Mesendoderm (in vitro differentiated cells): Measurements from ENCODE around the gene USP17L26.
"Not testable (repeated sequence)": the region's sequence is repeated elsewhere in the genome, so short reads cannot be mapped to it uniquely, and the experiment has no call there.

ENCODE experiments used
- DNase-seq: peaks from one replicate; pipeline ENCODE4 v3.0.0; 2013
- H2AK5ac ChIP-seq: 2 replicates; pipeline ENCODE4 v1.6.1; 2013; ENCODE audit warnings: low read length, inconsistent platforms
- H2BK120ac ChIP-seq: 2 replicates; pipeline ENCODE4 v1.6.1; 2013; ENCODE audit warnings: low read depth, mild to moderate bottlenecking, low read length, moderate library complexity, mixed read lengths
- H2BK15ac ChIP-seq: replicated peaks from 2 replicates; pipeline ENCODE4 v1.6.1; 2013; ENCODE audit warnings: low read depth, mild to moderate bottlenecking, moderate library complexity
- H2BK5ac ChIP-seq: 2 replicates; pipeline ENCODE4 v1.6.1; 2013; ENCODE audit warnings: low read length, inconsistent platforms
- H3K18ac ChIP-seq: 2 replicates; pipeline ENCODE4 v1.6.1; 2013; ENCODE audit warnings: mild to moderate bottlenecking, low read length, mixed read lengths
- H3K23ac ChIP-seq: one replicate; pipeline ENCODE4 v1.6.1; 2013; ENCODE audit warnings: low read length
- H3K27ac ChIP-seq: 2 replicates; pipeline ENCODE4 v1.5.1; 2013; ENCODE audit warnings: low read depth, mild to moderate bottlenecking, inconsistent platforms, low read length, moderate library complexity
- H3K27me3 ChIP-seq: 2 replicates; pipeline ENCODE4 v1.6.1; 2013; ENCODE audit warnings: low read length, control low read depth, mild to moderate bottlenecking, inconsistent platforms; ENCODE audit not compliant: insufficient read depth, poor library complexity
- H3K36me3 ChIP-seq: 2 replicates; pipeline ENCODE4 v1.6.1; 2013; ENCODE audit warnings: low read length, inconsistent platforms; ENCODE audit not compliant: control insufficient read depth, insufficient read depth
- H3K4ac ChIP-seq: one replicate; pipeline ENCODE4 v1.6.1; 2013; ENCODE audit warnings: low read depth, mild to moderate bottlenecking, low read length, moderate library complexity
- H3K4me1 ChIP-seq: 2 replicates; pipeline ENCODE4 v1.6.1; 2013; ENCODE audit warnings: low read depth, low read length, inconsistent platforms; ENCODE audit not compliant: control insufficient read depth
- H3K4me2 ChIP-seq: 2 replicates; pipeline ENCODE4 v1.6.1; 2013; ENCODE audit warnings: low read length
- H3K4me3 ChIP-seq: 2 replicates; pipeline ENCODE4 v1.5.1; 2013; ENCODE audit warnings: mild to moderate bottlenecking, low read length
- H3K56ac ChIP-seq: one replicate; pipeline ENCODE4 v1.6.1; 2013; ENCODE audit warnings: low read length
- H3K79me1 ChIP-seq: 2 replicates; pipeline ENCODE4 v1.6.1; 2013; ENCODE audit warnings: low read length, inconsistent platforms
- H3K79me2 ChIP-seq: 2 replicates; pipeline ENCODE4 v1.6.1; 2013; ENCODE audit warnings: mild to moderate bottlenecking, low read length; ENCODE audit not compliant: control insufficient read depth, insufficient read depth
- H3K9ac ChIP-seq: 2 replicates; pipeline ENCODE4 v1.6.1; 2013; ENCODE audit warnings: low read length, inconsistent platforms
- H4K5ac ChIP-seq: one replicate; pipeline ENCODE4 v1.6.1; 2013; ENCODE audit warnings: low read length
- H4K8ac ChIP-seq: one replicate; pipeline ENCODE4 v1.6.1; 2013; ENCODE audit warnings: low read depth, mild to moderate bottlenecking, control low read depth, low read length, moderate library complexity
- WGBS: extraction: QIAGEN DNeasy Blood & Tissue Kit; methylation state at CpG from one replicate; pipeline ENCODE4 v1.1.7; 2013; ENCODE audit warnings: low lambda C conversion rate, missing lambda C conversion rate; ENCODE audit not compliant: insufficient coverage; ENCODE audit errors: extremely low coverage; 5-methylcytosine and 5-hydroxymethylcytosine counted together

Gene USP17L26

DNA sequence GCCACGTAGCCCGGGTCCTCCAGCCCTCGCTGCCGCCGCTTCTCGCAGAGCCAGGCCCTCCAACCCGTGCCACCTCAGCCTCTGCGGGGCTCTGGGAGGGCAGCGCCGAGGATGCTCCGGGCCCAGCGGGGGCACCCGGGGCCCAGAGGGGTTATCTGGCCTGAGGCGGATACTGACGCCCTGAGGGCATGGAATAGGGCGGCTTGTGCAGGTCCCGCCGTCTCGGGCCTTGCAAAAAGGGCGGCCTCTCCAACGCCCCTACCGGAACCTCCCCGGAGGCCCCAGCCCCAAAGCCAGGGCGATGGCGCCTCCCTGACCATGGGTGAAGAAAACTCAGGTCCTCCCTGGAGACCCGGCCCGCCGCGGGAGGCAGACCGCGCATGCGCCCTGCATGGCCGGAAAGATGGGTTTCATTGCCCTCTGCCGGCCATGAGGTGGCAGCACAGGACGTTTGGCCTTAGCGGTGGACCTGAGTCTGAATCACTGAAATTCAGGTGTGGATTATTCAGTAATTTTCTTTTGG, 46.6 kb downstream of the USP17L26 start:
- not testable (repeated sequence) for H3K4me3 ChIP-seq, H3K27me3 ChIP-seq, H2BK15ac ChIP-seq, H3K18ac ChIP-seq, H3K4me1 ChIP-seq, H2BK120ac ChIP-seq, H4K5ac ChIP-seq, H3K79me2 ChIP-seq, H2AK5ac ChIP-seq, H3K56ac ChIP-seq, H3K79me1 ChIP-seq, H3K4ac ChIP-seq, H4K8ac ChIP-seq, H3K36me3 ChIP-seq, H3K23ac ChIP-seq, H3K4me2 ChIP-seq, H3K9ac ChIP-seq, H3K27ac ChIP-seq, H2BK5ac ChIP-seq
- peak; percentile 2 for DNase-seq
- no CpG with 5 or more reads among the region's 36 CpGs for WGBS

DNA sequence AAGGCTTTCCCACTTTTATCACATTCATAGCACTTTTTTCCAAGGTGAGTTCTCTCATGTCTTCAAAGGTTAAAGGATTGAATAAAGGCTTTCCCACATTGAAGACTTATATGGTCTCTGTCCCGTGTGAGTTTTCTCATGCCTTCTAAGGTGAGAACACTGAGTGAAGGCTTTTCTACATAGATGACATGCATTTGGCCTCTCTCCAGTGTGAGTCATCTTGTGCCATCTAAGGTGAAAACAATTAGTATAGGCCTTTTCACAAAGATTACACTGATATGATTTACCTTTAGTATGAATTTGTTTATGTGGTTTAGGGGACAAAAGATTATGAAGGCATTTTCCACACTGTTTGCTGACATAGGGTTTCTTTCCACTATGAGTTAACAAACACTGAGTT, 49.7 kb downstream of the USP17L26 start:
- Histone ChIP-seq H2BK15ac (no peak overlapping the region), H3K36me3 (no peaks in the 10 kb centered on the region), H3K9ac (no peak overlapping the region), H3K79me1 (no peaks in the 10 kb centered on the region), H2BK5ac (no peak overlapping the region), H3K4me3 (no peak overlapping the region), H4K5ac (no peak overlapping the region), H3K4ac (no peak overlapping the region), H3K23ac (no peak overlapping the region), H3K79me2 (no peaks in the 10 kb centered on the region), H3K4me1 (no peaks in the 10 kb centered on the region), H4K8ac (no peak overlapping the region), H2BK120ac (no peak overlapping the region), H2AK5ac (no peak overlapping the region), H3K18ac (no peak overlapping the region), H3K4me2 (no peak overlapping the region), H3K56ac (no peak overlapping the region), H3K27ac (no peak overlapping the region), H3K27me3 (no peaks in the 10 kb centered on the region)
- DNase-seq: no peak
- WGBS: no CpG with 5 or more reads among the region's 1 CpG
